ENCODE data around the gene DPYD. TPM values are rescaled to one million over a fixed set of nuclear protein-coding genes. Genes with fewer than 3 reads are reported as not detected.

DPYD gene
- total and polyA plus RNA-seq, 10 of the 15 experiments (the other 5 are each of a cell fraction or from before 2014, with no cell fraction given) = 5.7 to 23.8 (median 10.2) TPM

DNA sequence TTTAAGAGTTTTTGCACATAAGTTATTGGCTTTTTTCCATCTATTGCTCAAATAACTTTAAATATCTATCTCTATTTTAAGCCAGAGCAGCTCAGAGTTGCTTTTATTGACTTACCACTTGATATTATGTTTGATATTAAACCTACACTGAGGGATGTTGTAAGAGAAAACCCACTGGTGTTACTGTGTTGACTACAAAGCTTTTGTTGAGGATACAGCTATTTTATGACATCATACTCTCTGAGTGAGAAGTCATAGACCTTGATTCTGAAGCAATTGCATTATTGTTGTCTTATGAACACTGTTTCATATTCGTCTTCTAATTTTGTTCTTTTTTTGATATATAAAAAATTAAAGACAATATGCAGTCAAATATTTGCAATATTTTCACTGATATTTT, 638.9 kb downstream of the DPYD start:
- FAIRE-seq (no peak), DNase-seq (ENCODE audit: low read depth, low spot score) (no peak), ATAC-seq (no peak)
- POLR2A ChIA-PET = no interaction called here
- no peaks in the 10 kb centered on the region for H3K4me1 ChIP-seq (ENCODE audit: control insufficient read depth, insufficient read depth, low read length)
- H3K4me3 ChIP-seq = no peak overlapping the region
- RAD21 ChIA-PET (ENCODE audit: unreplicated experiment) = no interaction called here
- no peaks in the 10 kb centered on the region for H3K79me2 ChIP-seq (ENCODE audit: control insufficient read depth, insufficient read depth, low read length)
- in situ Hi-C loops (cut with MboI) (no loop called here), intact Hi-C loops (cut with micrococcal nuclease; ENCODE audit: unreplicated experiment) (no loop called here)
- H3K9me3 ChIP-seq (replicated peaks; ENCODE audit: control insufficient read depth, insufficient read depth, low read length) = no peaks in the 10 kb centered on the region
- H3K9ac ChIP-seq (ENCODE audit: control insufficient read depth, insufficient read depth, low read length) = no peak overlapping the region
- H3K27me3 ChIP-seq (replicated peaks in 1 of 2; ENCODE audit: control insufficient read depth in 2 of 2, insufficient read depth in 2 of 2, low read length in 1 of 2) = no peaks in the 10 kb centered on the region
- CTCF ChIA-PET = interaction anchor here (0.6 to 1.7 kb wide), 3 partner anchors 203 to 244 kb away, joined by 3 to 7 read pairs (median 3); no protein-coding TSS in a partner anchor
- no peaks in the 10 kb centered on the region for H3K36me3 ChIP-seq (ENCODE audit: control insufficient read depth in 2 of 2, insufficient read depth in 2 of 2, low read length in 1 of 2)
- SMC1A ChIA-PET (ENCODE audit: uncharacterized antibody, unreplicated experiment) = interaction anchor here (0.8 to 1.3 kb wide), 3 partner anchors 11 to 132 kb away, joined by 3 to 4 read pairs (median 3); no protein-coding TSS in a partner anchor
- H2AFZ ChIP-seq (ENCODE audit: control insufficient read depth, low read depth, low read length) = no peak overlapping the region
- H3K27ac ChIP-seq (ENCODE audit: control insufficient read depth, insufficient read depth) = no peak overlapping the region
- WGBS (ENCODE audit: insufficient coverage, insufficient replicate concordance, low lambda C conversion rate, missing lambda C conversion rate) = 0% methylated on average over 1 of the region's 1 CpG
- H4K20me1 ChIP-seq (ENCODE audit: control insufficient read depth, insufficient read depth) = no peaks in the 10 kb centered on the region
- no TSS peak for BruUV-seq (replicated peaks)
- H3K4me2 ChIP-seq (ENCODE audit: control insufficient read depth, insufficient read depth) = no peak overlapping the region
- TF ChIP-seq REST (IDR thresholded peaks at IDR 0.05; ENCODE audit: low read depth, low read length) (no peak), GABPA (IDR thresholded peaks at IDR 0.05; ENCODE audit: low read depth) (no peak), ZNF24 (IDR thresholded peaks at IDR 0.05) (no peak), MTA2 (IDR thresholded peaks at IDR 0.05; ENCODE audit: low read depth) (no peak), NRF1 (conservative IDR thresholded peaks at IDR 0.05; ENCODE audit: low read depth, low read length) (no peak), SKIL (IDR thresholded peaks at IDR 0.05; ENCODE audit: low read depth, poor library complexity, severe bottlenecking) (no peak), POLR2A (IDR thresholded peaks at IDR 0.05; ENCODE audit: low read depth, low read length) (no peak), SRF (IDR thresholded peaks at IDR 0.05; ENCODE audit: low read depth in 2 of 2, low read length in 2 of 2) (no peak), SIX5 (IDR thresholded peaks at IDR 0.05; ENCODE audit: low read depth, low read length, severe bottlenecking) (no peak), EP300 (IDR thresholded peaks at IDR 0.05; ENCODE audit: borderline replicate concordance in 1 of 2, control insufficient read depth in 1 of 2, low read depth in 2 of 2, low read length in 2 of 2) (no peak), LARP7 (IDR thresholded peaks at IDR 0.05) (no peak), ZNF217 (IDR thresholded peaks at IDR 0.05) (no peak)
- TF ChIP-seq, protein P1, sequence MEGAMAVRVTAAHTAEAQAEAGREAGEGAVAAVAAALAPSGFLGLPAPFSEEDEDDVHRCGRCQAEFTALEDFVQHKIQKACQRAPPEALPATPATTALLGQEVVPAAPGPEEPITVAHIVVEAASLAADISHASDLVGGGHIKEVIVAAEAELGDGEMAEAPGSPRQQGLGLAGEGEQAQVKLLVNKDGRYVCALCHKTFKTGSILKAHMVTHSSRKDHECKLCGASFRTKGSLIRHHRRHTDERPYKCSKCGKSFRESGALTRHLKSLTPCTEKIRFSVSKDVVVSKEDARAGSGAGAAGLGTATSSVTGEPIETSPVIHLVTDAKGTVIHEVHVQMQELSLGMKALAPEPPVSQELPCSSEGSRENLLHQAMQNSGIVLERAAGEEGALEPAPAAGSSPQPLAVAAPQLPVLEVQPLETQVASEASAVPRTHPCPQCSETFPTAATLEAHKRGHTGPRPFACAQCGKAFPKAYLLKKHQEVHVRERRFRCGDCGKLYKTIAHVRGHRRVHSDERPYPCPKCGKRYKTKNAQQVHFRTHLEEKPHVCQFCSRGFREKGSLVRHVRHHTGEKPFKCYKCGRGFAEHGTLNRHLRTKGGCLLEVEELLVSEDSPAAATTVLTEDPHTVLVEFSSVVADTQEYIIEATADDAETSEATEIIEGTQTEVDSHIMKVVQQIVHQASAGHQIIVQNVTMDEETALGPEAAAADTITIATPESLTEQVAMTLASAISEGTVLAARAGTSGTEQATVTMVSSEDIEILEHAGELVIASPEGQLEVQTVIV (IDR thresholded peaks at IDR 0.05; ENCODE audit: borderline replicate concordance, partially characterized antibody) = no peak
- TF ChIP-seq, protein P2, sequence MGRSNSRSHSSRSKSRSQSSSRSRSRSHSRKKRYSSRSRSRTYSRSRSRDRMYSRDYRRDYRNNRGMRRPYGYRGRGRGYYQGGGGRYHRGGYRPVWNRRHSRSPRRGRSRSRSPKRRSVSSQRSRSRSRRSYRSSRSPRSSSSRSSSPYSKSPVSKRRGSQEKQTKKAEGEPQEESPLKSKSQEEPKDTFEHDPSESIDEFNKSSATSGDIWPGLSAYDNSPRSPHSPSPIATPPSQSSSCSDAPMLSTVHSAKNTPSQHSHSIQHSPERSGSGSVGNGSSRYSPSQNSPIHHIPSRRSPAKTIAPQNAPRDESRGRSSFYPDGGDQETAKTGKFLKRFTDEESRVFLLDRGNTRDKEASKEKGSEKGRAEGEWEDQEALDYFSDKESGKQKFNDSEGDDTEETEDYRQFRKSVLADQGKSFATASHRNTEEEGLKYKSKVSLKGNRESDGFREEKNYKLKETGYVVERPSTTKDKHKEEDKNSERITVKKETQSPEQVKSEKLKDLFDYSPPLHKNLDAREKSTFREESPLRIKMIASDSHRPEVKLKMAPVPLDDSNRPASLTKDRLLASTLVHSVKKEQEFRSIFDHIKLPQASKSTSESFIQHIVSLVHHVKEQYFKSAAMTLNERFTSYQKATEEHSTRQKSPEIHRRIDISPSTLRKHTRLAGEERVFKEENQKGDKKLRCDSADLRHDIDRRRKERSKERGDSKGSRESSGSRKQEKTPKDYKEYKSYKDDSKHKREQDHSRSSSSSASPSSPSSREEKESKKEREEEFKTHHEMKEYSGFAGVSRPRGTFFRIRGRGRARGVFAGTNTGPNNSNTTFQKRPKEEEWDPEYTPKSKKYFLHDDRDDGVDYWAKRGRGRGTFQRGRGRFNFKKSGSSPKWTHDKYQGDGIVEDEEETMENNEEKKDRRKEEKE (IDR thresholded peaks at IDR 0.05) = no peak

Data from GM12878 (cell line).